ENCODE measurements around the gene WDR44.

DNA sequence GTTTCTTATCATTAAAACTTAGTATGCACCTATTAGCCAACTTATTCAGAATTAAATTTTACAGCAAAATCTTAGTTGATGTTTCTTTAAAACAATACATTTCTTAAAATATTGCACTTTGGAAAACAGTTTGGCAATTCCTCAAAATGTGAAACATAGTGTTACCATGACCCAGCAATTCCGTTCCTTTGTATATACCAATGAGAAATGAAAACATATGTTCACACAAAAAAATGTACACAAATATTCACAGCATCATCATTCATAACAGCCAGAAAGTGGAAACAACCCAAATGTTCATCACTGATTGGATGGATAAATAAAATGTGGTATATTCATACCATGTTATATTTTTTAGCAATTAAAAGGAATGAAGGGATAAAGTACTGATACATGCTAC lies 50.2 kb downstream of the WDR44 start:
- TF ChIP-seq, protein P1, sequence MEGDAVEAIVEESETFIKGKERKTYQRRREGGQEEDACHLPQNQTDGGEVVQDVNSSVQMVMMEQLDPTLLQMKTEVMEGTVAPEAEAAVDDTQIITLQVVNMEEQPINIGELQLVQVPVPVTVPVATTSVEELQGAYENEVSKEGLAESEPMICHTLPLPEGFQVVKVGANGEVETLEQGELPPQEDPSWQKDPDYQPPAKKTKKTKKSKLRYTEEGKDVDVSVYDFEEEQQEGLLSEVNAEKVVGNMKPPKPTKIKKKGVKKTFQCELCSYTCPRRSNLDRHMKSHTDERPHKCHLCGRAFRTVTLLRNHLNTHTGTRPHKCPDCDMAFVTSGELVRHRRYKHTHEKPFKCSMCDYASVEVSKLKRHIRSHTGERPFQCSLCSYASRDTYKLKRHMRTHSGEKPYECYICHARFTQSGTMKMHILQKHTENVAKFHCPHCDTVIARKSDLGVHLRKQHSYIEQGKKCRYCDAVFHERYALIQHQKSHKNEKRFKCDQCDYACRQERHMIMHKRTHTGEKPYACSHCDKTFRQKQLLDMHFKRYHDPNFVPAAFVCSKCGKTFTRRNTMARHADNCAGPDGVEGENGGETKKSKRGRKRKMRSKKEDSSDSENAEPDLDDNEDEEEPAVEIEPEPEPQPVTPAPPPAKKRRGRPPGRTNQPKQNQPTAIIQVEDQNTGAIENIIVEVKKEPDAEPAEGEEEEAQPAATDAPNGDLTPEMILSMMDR (IDR thresholded peaks at IDR 0.05), result no peak
- TF ChIP-seq, protein P2, sequence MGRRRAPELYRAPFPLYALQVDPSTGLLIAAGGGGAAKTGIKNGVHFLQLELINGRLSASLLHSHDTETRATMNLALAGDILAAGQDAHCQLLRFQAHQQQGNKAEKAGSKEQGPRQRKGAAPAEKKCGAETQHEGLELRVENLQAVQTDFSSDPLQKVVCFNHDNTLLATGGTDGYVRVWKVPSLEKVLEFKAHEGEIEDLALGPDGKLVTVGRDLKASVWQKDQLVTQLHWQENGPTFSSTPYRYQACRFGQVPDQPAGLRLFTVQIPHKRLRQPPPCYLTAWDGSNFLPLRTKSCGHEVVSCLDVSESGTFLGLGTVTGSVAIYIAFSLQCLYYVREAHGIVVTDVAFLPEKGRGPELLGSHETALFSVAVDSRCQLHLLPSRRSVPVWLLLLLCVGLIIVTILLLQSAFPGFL (CRISPR knock-in tag; IDR thresholded peaks at IDR 0.05; ENCODE audit: borderline replicate concordance), result no peak
- TF ChIP-seq TP53 (CRISPR knock-in tag; IDR thresholded peaks at IDR 0.05) (no peak), ZNF317 (CRISPR knock-in tag; IDR thresholded peaks at IDR 0.05; ENCODE audit: borderline replicate concordance, low read depth) (no peak), JUN (CRISPR knock-in tag; IDR thresholded peaks at IDR 0.05) (no peak), CBFB (CRISPR knock-in tag; IDR thresholded peaks at IDR 0.05; ENCODE audit: low read depth) (no peak), ELF4 (CRISPR knock-in tag; IDR thresholded peaks at IDR 0.05; ENCODE audit: low read depth) (no peak), ZNF396 (CRISPR knock-in tag; IDR thresholded peaks at IDR 0.05; ENCODE audit: borderline replicate concordance) (no peak), TCF7 (CRISPR knock-in tag; IDR thresholded peaks at IDR 0.05; ENCODE audit: low read depth) (no peak)
- TF ChIP-seq, protein P3, sequence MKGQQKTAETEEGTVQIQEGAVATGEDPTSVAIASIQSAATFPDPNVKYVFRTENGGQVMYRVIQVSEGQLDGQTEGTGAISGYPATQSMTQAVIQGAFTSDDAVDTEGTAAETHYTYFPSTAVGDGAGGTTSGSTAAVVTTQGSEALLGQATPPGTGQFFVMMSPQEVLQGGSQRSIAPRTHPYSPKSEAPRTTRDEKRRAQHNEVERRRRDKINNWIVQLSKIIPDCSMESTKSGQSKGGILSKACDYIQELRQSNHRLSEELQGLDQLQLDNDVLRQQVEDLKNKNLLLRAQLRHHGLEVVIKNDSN (CRISPR knock-in tag; IDR thresholded peaks at IDR 0.05), result no peak
- TF ChIP-seq, protein P4, sequence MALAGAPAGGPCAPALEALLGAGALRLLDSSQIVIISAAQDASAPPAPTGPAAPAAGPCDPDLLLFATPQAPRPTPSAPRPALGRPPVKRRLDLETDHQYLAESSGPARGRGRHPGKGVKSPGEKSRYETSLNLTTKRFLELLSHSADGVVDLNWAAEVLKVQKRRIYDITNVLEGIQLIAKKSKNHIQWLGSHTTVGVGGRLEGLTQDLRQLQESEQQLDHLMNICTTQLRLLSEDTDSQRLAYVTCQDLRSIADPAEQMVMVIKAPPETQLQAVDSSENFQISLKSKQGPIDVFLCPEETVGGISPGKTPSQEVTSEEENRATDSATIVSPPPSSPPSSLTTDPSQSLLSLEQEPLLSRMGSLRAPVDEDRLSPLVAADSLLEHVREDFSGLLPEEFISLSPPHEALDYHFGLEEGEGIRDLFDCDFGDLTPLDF (CRISPR knock-in tag; IDR thresholded peaks at IDR 0.05), result no peak
- TF ChIP-seq, protein P5, sequence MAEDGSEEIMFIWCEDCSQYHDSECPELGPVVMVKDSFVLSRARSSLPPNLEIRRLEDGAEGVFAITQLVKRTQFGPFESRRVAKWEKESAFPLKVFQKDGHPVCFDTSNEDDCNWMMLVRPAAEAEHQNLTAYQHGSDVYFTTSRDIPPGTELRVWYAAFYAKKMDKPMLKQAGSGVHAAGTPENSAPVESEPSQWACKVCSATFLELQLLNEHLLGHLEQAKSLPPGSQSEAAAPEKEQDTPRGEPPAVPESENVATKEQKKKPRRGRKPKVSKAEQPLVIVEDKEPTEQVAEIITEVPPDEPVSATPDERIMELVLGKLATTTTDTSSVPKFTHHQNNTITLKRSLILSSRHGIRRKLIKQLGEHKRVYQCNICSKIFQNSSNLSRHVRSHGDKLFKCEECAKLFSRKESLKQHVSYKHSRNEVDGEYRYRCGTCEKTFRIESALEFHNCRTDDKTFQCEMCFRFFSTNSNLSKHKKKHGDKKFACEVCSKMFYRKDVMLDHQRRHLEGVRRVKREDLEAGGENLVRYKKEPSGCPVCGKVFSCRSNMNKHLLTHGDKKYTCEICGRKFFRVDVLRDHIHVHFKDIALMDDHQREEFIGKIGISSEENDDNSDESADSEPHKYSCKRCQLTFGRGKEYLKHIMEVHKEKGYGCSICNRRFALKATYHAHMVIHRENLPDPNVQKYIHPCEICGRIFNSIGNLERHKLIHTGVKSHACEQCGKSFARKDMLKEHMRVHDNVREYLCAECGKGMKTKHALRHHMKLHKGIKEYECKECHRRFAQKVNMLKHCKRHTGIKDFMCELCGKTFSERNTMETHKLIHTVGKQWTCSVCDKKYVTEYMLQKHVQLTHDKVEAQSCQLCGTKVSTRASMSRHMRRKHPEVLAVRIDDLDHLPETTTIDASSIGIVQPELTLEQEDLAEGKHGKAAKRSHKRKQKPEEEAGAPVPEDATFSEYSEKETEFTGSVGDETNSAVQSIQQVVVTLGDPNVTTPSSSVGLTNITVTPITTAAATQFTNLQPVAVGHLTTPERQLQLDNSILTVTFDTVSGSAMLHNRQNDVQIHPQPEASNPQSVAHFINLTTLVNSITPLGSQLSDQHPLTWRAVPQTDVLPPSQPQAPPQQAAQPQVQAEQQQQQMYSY (CRISPR knock-in tag; IDR thresholded peaks at IDR 0.05), result no peak
